A549 (cell line): ENCODE measurements around the gene ZNF134. TPM values are rescaled to one million over a fixed set of nuclear protein-coding genes. Genes with fewer than 3 reads are reported as not detected.

Source experiments
- ATAC-seq, 2 experiments: fragments of 200-7000 bp in 1 of 2; fragments of >200 bp in 1 of 2; cut with Nextera tagmentation in 1 of 2; cut with Tn5 transposase in 1 of 2; 3 replicates each; pipeline versions ENCODE4 v1.8.0 to v1.9.1; 2018 to 2020; ENCODE audit warnings: mild to moderate bottlenecking in 1 of 2, moderate library complexity in 1 of 2
- CTCF ChIA-PET: fragments of 300-600 bp; sonication (Branson Sonifier 250); formaldehyde crosslinking; extraction: SDS; loops from one replicate; lab custom pipeline; 2021; ENCODE audit warnings: antibody characterized with exemption, inconsistent platforms; lab: Yijun Ruan, JAX
- POLR2A ChIA-PET: fragments of 350-600 bp; formaldehyde crosslinking; extraction: SDS; loops from one replicate; lab custom pipeline; 2021; ENCODE audit warnings: antibody characterized with exemption, inconsistent platforms; lab: Yijun Ruan, JAX
- DNase-seq, 2 experiments: peaks; one replicate each; pipeline versions ENCODE4 v3.0.0 to v3.0.0-alpha.2; 2011 to 2016; ENCODE audit warnings: low read depth in 1 of 2, low spot score in 1 of 2
- FAIRE-seq: peaks from 2 replicates; lab custom pipeline; 2011; peaks lifted over from hg19 to GRCh38; lab: Jason Lieb, UNC
- H3K27ac ChIP-seq, 2 experiments: fragments of >200 bp; sonication (Bioruptor Twin); formaldehyde crosslinking; 3 replicates each; pipeline ENCODE4 v1.5.1; 2016 to 2017
- H3K4me1 ChIP-seq: fragments of >200 bp; sonication (Bioruptor Twin); formaldehyde crosslinking; 3 replicates; pipeline ENCODE4 v1.6.1; 2016
- H3K4me2 ChIP-seq: fragments of >200 bp; sonication (Bioruptor Twin); formaldehyde crosslinking; 3 replicates; pipeline ENCODE4 v1.6.1; 2016
- H3K4me3 ChIP-seq: fragments of >200 bp; sonication (Bioruptor Twin); formaldehyde crosslinking; 3 replicates; pipeline ENCODE4 v1.5.1; 2016
- H3K9me3 ChIP-seq: fragments of >200 bp; sonication (Bioruptor Twin); formaldehyde crosslinking; 3 replicates; pipeline ENCODE4 v1.6.1; 2016
- BHLHE40 ChIP-seq: IDR thresholded peaks from 2 replicates; pipeline ENCODE4 v1.6.1; 2012; ENCODE audit warnings: low read depth, low read length, inconsistent platforms
- CBX2 ChIP-seq: fragments of 200-600 bp; sonication (generic); IDR thresholded peaks from 2 replicates; pipeline ENCODE4 v1.6.1; 2016; ENCODE audit warnings: low read depth, mild to moderate bottlenecking, borderline replicate concordance
- CBX8 ChIP-seq: fragments of 200-600 bp; sonication (generic); IDR thresholded peaks from 2 replicates; pipeline ENCODE4 v1.6.1; 2016
- CHD4 ChIP-seq: fragments of 200-600 bp; sonication (generic); IDR thresholded peaks from 2 replicates; pipeline ENCODE4 v1.6.1; 2016; ENCODE audit warnings: antibody characterized with exemption, mild to moderate bottlenecking, borderline replicate concordance
- EHF ChIP-seq: fragments of 250-450 bp; sonication (Bioruptor Pico); IDR thresholded peaks from 2 replicates; pipeline ENCODE4 v1.5.0; 2020; ENCODE audit warnings: mild to moderate bottlenecking
- GATA3 ChIP-seq: IDR thresholded peaks from 2 replicates; pipeline ENCODE4 v1.6.1; 2012; ENCODE audit warnings: borderline replicate concordance
- HOXB5 ChIP-seq: fragments of 250-450 bp; sonication (Bioruptor Pico); IDR thresholded peaks from 2 replicates; pipeline ENCODE4 v1.5.0; 2020; ENCODE audit warnings: mild to moderate bottlenecking, moderate library complexity
- JUN ChIP-seq, 2 experiments: fragments of >200 bp; sonication (Bioruptor Twin); formaldehyde crosslinking; IDR thresholded peaks; 2 replicates in 1 of 2; 3 replicates in 1 of 2; pipeline ENCODE4 v1.6.1; 2016 to 2017
- JUNB ChIP-seq: fragments of >200 bp; sonication (Bioruptor Twin); formaldehyde crosslinking; IDR thresholded peaks from 2 replicates; pipeline ENCODE4 v1.6.1; 2016
- KDM1A ChIP-seq: fragments of 200-600 bp; sonication (generic); IDR thresholded peaks from 2 replicates; pipeline ENCODE4 v1.6.1; 2016; ENCODE audit warnings: low read depth, mild to moderate bottlenecking
- NFE2L2 ChIP-seq: fragments of 150-350 bp; conservative IDR thresholded peaks from 2 replicates; pipeline ENCODE4 v1.6.1; 2014; ENCODE audit warnings: low read length
- RAD21 ChIP-seq, 2 experiments: fragments of >200 bp in 1 of 2; sonication (Bioruptor Twin) in 1 of 2; formaldehyde crosslinking in 1 of 2; IDR thresholded peaks in 1 of 2; conservative IDR thresholded peaks in 1 of 2; 2 replicates in 1 of 2; 3 replicates in 1 of 2; pipeline ENCODE4 v1.6.1; 2012 to 2018; ENCODE audit warnings: inconsistent platforms in 1 of 2
- RARB ChIP-seq: fragments of 250-450 bp; sonication (Bioruptor Pico); IDR thresholded peaks from 2 replicates; pipeline ENCODE4 v1.8.0; 2021; ENCODE audit warnings: mild to moderate bottlenecking, moderate library complexity
- RCOR1 ChIP-seq: fragments of 150-350 bp; IDR thresholded peaks from 2 replicates; pipeline ENCODE4 v1.6.1; 2014; ENCODE audit warnings: antibody characterized with exemption, low read length, low read depth
- TFCP2L1 ChIP-seq: fragments of 250-450 bp; sonication (Bioruptor Pico); IDR thresholded peaks from 2 replicates; pipeline ENCODE4 v1.5.0; 2021; ENCODE audit warnings: mild to moderate bottlenecking
- TP53 ChIP-seq: fragments of 250-450 bp; sonication (Bioruptor Pico); IDR thresholded peaks from 2 replicates; pipeline ENCODE4 v1.5.0; 2021; ENCODE audit warnings: mild to moderate bottlenecking, moderate library complexity
- ZFP36 ChIP-seq: fragments of 450-650 bp; IDR thresholded peaks from 2 replicates; pipeline ENCODE4 v1.6.1; 2014; ENCODE audit warnings: borderline replicate concordance; ENCODE audit not compliant: partially characterized antibody
- WGBS: methylation state at CpG from one replicate; pipeline ENCODE4 v1.1.6; 2017; ENCODE audit errors: missing lambda C conversion rate; 5-methylcytosine and 5-hydroxymethylcytosine counted together
- polyA plus RNA-seq, 4 experiments: library from polyadenylated mRNA; depleted of rRNA in 3 of 4; stranded (reverse); fragments of >200 nt; fragmentation: RNase III in 1 of 4; extraction: RNeasy Plus Mini Kit Qiagen cat#74134 plus additional on column Dnase treatment in 1 of 4; gene quantifications; 2 replicates in 3 of 4; 3 replicates in 1 of 4; pipeline ENCODE4 v1.2.3, GENCODE V29; 2011 to 2017
- TF ChIP-seq, protein P1 (sequence below): IDR thresholded peaks from 2 replicates; pipeline ENCODE4 v1.6.1; 2012; ENCODE audit warnings: low read depth, borderline replicate concordance
- TF ChIP-seq, protein P2 (sequence below): fragments of 450-650 bp; IDR thresholded peaks from 2 replicates; pipeline ENCODE4 v1.6.1; 2014; ENCODE audit warnings: antibody characterized with exemption
- TF ChIP-seq, protein P3 (sequence below): fragments of >200 bp; sonication (Bioruptor Twin); formaldehyde crosslinking; IDR thresholded peaks from 2 replicates; pipeline ENCODE4 v1.6.1; 2016
- TF ChIP-seq, protein P4 (sequence below): IDR thresholded peaks from 2 replicates; pipeline ENCODE4 v1.6.1; 2012
- TF ChIP-seq, protein P5 (sequence below): fragments of >200 bp; sonication (Bioruptor Twin); formaldehyde crosslinking; IDR thresholded peaks from 3 replicates; pipeline ENCODE4 v1.5.1; 2016
- TF ChIP-seq, protein P6 (sequence below): fragments of 200-600 bp; sonication (generic); IDR thresholded peaks from 2 replicates; pipeline ENCODE4 v1.6.1; 2016; ENCODE audit warnings: antibody characterized with exemption, mild to moderate bottlenecking, moderate library complexity

Gene ZNF134
- polyA plus RNA-seq, 2 of the 4 experiments (the other 2 are of a cell fraction) = 9.1 to 9.2 TPM

DNA sequence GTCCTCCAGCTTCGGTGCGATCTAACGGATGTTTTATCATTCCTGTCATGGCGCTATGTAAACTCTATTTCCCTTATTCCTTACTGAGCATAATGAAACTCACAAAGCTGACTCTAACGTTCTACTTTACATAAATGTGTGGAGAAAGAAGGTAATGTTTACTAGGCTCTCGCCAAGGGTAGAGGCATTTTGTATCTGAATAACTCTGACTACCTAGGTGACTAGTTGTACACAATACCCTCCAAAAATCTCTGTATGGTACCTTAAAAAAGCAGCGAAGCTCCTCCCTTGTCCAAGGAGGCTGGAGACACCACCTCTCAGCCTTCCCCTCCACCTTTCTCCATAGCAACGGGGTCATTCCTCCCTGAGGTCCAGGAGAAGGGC lies 14.7 kb upstream of the ZNF134 start:
- ChIA-PET CTCF (interaction anchor here (0.9 kb wide), 1 partner anchor 15 kb away, joined by 4 read pairs; the partner anchor contains the start of gene ZNF134), POLR2A (no interaction called here)
- ATAC-seq (peak in 1 of 2 experiments; percentile 40; a peak in 1 of 6 replicates), DNase-seq (no peak), FAIRE-seq (no peak)
- H3K9me3 ChIP-seq = peaks cover 82% of the 10 kb centered on the region
- H3K4me2 ChIP-seq = peak overlapping the region; percentile 82
- H3K27ac ChIP-seq = no peak overlapping the region; a peak in 1 of 6 replicates
- peak overlapping the region; percentile 56 for H3K4me3 ChIP-seq
- no peaks in the 10 kb centered on the region for H3K4me1 ChIP-seq
- 55% methylated on average over 8 of the region's 8 CpGs for WGBS
- TF ChIP-seq BHLHE40 (no peak), RAD21 (conservative IDR thresholded peaks at IDR 0.05 in 1 of 2, IDR thresholded peaks at IDR 0.05 in 1 of 2) (no peak), CBX8 (no peak), HOXB5 (no peak), EHF (CRISPR knock-in tag) (no peak), TFCP2L1 (CRISPR knock-in tag) (no peak), TP53 (no peak), NFE2L2 (no peak)
- TF ChIP-seq, protein P1, sequence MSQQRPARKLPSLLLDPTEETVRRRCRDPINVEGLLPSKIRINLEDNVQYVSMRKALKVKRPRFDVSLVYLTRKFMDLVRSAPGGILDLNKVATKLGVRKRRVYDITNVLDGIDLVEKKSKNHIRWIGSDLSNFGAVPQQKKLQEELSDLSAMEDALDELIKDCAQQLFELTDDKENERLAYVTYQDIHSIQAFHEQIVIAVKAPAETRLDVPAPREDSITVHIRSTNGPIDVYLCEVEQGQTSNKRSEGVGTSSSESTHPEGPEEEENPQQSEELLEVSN = no peak

DNA sequence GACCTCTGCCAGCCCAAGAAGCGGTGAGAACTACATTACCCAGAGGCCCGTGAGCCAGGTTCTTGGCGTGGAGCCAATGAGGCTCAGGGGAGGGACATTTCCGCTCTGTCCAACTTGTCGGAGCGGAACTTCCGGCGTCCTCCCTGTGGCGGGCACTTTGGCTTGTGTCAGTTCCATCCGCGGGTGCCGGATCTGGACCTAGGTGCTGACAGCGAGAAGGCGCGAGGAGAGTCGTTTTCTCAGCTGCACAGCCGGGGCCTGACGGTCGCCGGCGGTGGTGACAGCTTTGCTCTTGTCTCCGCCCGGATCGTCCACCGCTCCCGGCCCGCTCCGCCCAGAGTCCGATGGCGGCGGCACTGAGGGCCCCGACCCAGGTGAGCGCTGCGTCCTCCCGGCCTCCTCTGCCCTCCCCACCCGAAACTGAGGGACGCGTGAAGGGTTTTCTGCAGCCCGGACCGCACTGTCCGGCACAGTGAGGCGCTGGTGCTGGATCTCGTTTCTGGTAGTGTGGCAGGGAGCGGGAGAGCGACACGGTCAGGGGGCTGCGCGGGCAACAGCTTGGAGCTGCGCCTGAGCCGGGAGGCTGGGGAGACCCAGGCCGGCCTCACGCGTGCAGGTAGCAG lies 14.2 kb upstream of the ZNF134 start, which contains the start of gene ZNF530:
TSS of gene ZNF530 (plus strand) at position 125 of the 623 bp plus-strand sequence. CDS start 4,461 bp downstream, outside the sequence.
- H3K27ac ChIP-seq = peak within 1 kb of the TSS; percentile 17 to 80; a peak in 3 of 6 replicates
- peak; percentile 96 for FAIRE-seq
- H3K4me2 ChIP-seq = peak within 1 kb of the TSS; percentile 82
- TF ChIP-seq EHF (CRISPR knock-in tag) (no peak), ZFP36 (peak; percentile 73), RARB (no peak), JUN (IDR thresholded peaks at IDR 0.05) (peak in 1 of 2 experiments; percentile 45; a peak in 1 of 5 replicates), RCOR1 (no peak), GATA3 (peak; percentile 62; the same call in 1 of the 2 replicates)
- TF ChIP-seq, protein P2, sequence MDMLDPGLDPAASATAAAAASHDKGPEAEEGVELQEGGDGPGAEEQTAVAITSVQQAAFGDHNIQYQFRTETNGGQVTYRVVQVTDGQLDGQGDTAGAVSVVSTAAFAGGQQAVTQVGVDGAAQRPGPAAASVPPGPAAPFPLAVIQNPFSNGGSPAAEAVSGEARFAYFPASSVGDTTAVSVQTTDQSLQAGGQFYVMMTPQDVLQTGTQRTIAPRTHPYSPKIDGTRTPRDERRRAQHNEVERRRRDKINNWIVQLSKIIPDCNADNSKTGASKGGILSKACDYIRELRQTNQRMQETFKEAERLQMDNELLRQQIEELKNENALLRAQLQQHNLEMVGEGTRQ = no peak
- TF ChIP-seq, protein P3, sequence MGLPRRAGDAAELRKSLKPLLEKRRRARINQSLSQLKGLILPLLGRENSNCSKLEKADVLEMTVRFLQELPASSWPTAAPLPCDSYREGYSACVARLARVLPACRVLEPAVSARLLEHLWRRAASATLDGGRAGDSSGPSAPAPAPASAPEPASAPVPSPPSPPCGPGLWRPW = no peak
- TF ChIP-seq, protein P4, sequence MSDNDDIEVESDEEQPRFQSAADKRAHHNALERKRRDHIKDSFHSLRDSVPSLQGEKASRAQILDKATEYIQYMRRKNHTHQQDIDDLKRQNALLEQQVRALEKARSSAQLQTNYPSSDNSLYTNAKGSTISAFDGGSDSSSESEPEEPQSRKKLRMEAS = peak; percentile 71; the same call in 1 of the 2 replicates
- TF ChIP-seq, protein P1 = peak; percentile 87
- TF ChIP-seq, all 56 proteins: peak for 5
- DNase-seq (peak; percentile 93 to 96), ATAC-seq (peak; percentile 99)
- Histone ChIP-seq H3K4me1 (no peaks in the 10 kb centered on the region), H3K9me3 (peaks cover 83% of the 10 kb centered on the region), H3K4me3 (peak within 1 kb of the TSS; percentile 56)
- ChIA-PET POLR2A (no interaction called here), CTCF (interaction anchor here (0.9 kb wide), 2 partner anchors 14 to 21 kb away, joined by 3 to 4 read pairs; partner anchors contain the start of genes ZNF134 and ZNF416)
- 4% methylated on average over 21 of the region's 53 CpGs for WGBS

DNA sequence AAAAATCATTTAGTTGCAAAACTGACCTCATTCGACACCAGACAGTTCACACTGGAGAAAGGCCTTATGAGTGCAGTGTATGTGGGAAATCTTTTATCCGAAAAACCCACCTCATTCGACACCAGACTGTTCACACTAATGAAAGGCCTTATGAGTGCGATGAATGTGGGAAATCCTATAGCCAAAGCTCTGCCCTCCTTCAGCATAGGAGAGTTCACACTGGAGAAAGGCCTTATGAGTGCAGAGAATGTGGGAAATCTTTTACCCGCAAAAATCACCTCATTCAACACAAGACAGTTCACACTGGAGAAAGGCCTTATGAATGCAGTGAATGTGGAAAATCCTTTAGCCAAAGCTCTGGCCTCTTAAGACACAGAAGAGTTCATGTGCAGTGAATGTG lies 7.1 kb upstream of the ZNF134 start:
- Histone ChIP-seq H3K4me1 (no peaks in the 10 kb centered on the region), H3K9me3 (peaks cover 99% of the 10 kb centered on the region), H3K27ac (no peak overlapping the region), H3K4me2 (no peak overlapping the region), H3K4me3 (no peak overlapping the region)
- POLR2A ChIA-PET = no interaction called here
- CTCF ChIA-PET = interaction anchor here (0.6 to 1.4 kb wide), 2 partner anchors 18 to 40 kb away, joined by 3 read pairs; no protein-coding TSS in a partner anchor
- DNase-seq (no peak), ATAC-seq (no peak), FAIRE-seq (peak; percentile 56)
- 87% methylated on average over 5 of the region's 5 CpGs for WGBS
- TF ChIP-seq, protein P5, sequence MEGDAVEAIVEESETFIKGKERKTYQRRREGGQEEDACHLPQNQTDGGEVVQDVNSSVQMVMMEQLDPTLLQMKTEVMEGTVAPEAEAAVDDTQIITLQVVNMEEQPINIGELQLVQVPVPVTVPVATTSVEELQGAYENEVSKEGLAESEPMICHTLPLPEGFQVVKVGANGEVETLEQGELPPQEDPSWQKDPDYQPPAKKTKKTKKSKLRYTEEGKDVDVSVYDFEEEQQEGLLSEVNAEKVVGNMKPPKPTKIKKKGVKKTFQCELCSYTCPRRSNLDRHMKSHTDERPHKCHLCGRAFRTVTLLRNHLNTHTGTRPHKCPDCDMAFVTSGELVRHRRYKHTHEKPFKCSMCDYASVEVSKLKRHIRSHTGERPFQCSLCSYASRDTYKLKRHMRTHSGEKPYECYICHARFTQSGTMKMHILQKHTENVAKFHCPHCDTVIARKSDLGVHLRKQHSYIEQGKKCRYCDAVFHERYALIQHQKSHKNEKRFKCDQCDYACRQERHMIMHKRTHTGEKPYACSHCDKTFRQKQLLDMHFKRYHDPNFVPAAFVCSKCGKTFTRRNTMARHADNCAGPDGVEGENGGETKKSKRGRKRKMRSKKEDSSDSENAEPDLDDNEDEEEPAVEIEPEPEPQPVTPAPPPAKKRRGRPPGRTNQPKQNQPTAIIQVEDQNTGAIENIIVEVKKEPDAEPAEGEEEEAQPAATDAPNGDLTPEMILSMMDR = no peak
- TF ChIP-seq, protein P6, sequence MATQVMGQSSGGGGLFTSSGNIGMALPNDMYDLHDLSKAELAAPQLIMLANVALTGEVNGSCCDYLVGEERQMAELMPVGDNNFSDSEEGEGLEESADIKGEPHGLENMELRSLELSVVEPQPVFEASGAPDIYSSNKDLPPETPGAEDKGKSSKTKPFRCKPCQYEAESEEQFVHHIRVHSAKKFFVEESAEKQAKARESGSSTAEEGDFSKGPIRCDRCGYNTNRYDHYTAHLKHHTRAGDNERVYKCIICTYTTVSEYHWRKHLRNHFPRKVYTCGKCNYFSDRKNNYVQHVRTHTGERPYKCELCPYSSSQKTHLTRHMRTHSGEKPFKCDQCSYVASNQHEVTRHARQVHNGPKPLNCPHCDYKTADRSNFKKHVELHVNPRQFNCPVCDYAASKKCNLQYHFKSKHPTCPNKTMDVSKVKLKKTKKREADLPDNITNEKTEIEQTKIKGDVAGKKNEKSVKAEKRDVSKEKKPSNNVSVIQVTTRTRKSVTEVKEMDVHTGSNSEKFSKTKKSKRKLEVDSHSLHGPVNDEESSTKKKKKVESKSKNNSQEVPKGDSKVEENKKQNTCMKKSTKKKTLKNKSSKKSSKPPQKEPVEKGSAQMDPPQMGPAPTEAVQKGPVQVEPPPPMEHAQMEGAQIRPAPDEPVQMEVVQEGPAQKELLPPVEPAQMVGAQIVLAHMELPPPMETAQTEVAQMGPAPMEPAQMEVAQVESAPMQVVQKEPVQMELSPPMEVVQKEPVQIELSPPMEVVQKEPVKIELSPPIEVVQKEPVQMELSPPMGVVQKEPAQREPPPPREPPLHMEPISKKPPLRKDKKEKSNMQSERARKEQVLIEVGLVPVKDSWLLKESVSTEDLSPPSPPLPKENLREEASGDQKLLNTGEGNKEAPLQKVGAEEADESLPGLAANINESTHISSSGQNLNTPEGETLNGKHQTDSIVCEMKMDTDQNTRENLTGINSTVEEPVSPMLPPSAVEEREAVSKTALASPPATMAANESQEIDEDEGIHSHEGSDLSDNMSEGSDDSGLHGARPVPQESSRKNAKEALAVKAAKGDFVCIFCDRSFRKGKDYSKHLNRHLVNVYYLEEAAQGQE = no peak
- TF ChIP-seq, protein P3 = no peak
- TF ChIP-seq CHD4 = no peak
- no peak for TF ChIP-seq CBX2
- no peak for TF ChIP-seq EHF (CRISPR knock-in tag)
- TF ChIP-seq KDM1A = no peak
- TF ChIP-seq JUNB = no peak
